SK-N-SH (cell line): Measurements from ENCODE around the gene SLC6A17. TPM values are rescaled to one million over a fixed set of nuclear protein-coding genes. Genes with fewer than 3 reads are reported as not detected.

Experiments
- CTCF ChIA-PET: fragments of 300-600, 350-600 bp; formaldehyde crosslinking; extraction: SDS; loops from one replicate; lab custom pipeline; 2021; lab: Yijun Ruan, JAX
- POLR2A ChIA-PET: fragments of 350-600 bp; sonication (Branson Sonifier 250); formaldehyde crosslinking; extraction: SDS; loops from one replicate; lab custom pipeline; 2020; ENCODE audit warnings: antibody characterized with exemption, inconsistent platforms; lab: Yijun Ruan, JAX
- DNase-seq: peaks from one replicate; pipeline ENCODE4 v3.0.0; 2012
- H2AFZ ChIP-seq: fragments of 200-600 bp; sonication (generic); 2 replicates; pipeline ENCODE4 v1.8.1; 2016; ENCODE audit warnings: antibody characterized with exemption, mild to moderate bottlenecking, low read depth
- H3F3A ChIP-seq: fragments of 200-600 bp; sonication (generic); replicated peaks from 2 replicates; pipeline ENCODE3; 2016; ENCODE audit warnings: antibody characterized with exemption, mild to moderate bottlenecking; ENCODE audit not compliant: insufficient read depth
- H3K27ac ChIP-seq, 2 experiments: fragments of 200-500 bp in 1 of 2; fragments of 200-600 bp in 1 of 2; sonication (Bioruptor generic) in 1 of 2; sonication (generic), shearing (Covaris generic) in 1 of 2; 2 replicates each; pipeline versions ENCODE4 v1.5.1 to v1.6.1; 2014 to 2016; ENCODE audit warnings: low read depth in 2 of 2, inconsistent platforms in 1 of 2, low read length in 1 of 2, mild to moderate bottlenecking in 1 of 2, mixed read lengths in 1 of 2
- H3K27me3 ChIP-seq: fragments of 200-600 bp; sonication (generic), shearing (Covaris generic); 2 replicates; pipeline ENCODE4 v1.6.1; 2016; ENCODE audit warnings: mixed run types; ENCODE audit not compliant: insufficient read depth
- H3K36me3 ChIP-seq, 2 experiments: fragments of 200-500 bp in 1 of 2; fragments of 200-600 bp in 1 of 2; sonication (Bioruptor generic) in 1 of 2; sonication (generic) in 1 of 2; replicated peaks in 1 of 2; 2 replicates each; pipeline versions ENCODE3 to v1.5.1; 2014 to 2016; ENCODE audit warnings: low read length in 1 of 2, mild to moderate bottlenecking in 1 of 2; ENCODE audit not compliant: insufficient read depth in 2 of 2, control insufficient read depth in 1 of 2
- H3K4me1 ChIP-seq, 2 experiments: fragments of 200-500 bp in 1 of 2; fragments of 200-600 bp in 1 of 2; sonication (Bioruptor generic) in 1 of 2; sonication (generic), shearing (Covaris generic) in 1 of 2; 2 replicates each; pipeline versions ENCODE4 v1.5.1 to v1.6.1; 2014 to 2016; ENCODE audit warnings: low read depth in 1 of 2, low read length in 1 of 2, mixed run types in 1 of 2; ENCODE audit not compliant: insufficient read depth in 2 of 2, control insufficient read depth in 1 of 2
- H3K4me2 ChIP-seq: fragments of 200-600 bp; sonication (generic), shearing (Covaris generic); 2 replicates; pipeline ENCODE4 v1.6.1; 2017; ENCODE audit warnings: mixed run types
- H3K4me3 ChIP-seq, 2 experiments: fragments of 200-500 bp in 1 of 2; fragments of 200-600 bp in 1 of 2; sonication (Bioruptor generic) in 1 of 2; sonication (generic), shearing (Covaris generic) in 1 of 2; 2 replicates each; pipeline versions ENCODE4 v1.5.1 to v1.8.1; 2014 to 2016; ENCODE audit warnings: low read depth in 2 of 2, inconsistent platforms in 1 of 2, low read length in 1 of 2, mild to moderate bottlenecking in 1 of 2, mixed read lengths in 1 of 2, moderate library complexity in 1 of 2
- H3K79me2 ChIP-seq: fragments of 200-600 bp; sonication (generic); 2 replicates; pipeline ENCODE4 v1.8.1; 2017; ENCODE audit warnings: mild to moderate bottlenecking; ENCODE audit not compliant: insufficient read depth
- H3K9ac ChIP-seq: fragments of 200-600 bp; sonication (generic); 2 replicates; pipeline ENCODE4 v1.6.1; 2017; ENCODE audit warnings: mixed run types
- H3K9me2 ChIP-seq: fragments of 200-600 bp; sonication (generic); 2 replicates; pipeline ENCODE4 v1.6.1; 2017; ENCODE audit warnings: mixed run types
- H3K9me3 ChIP-seq: fragments of 200-600 bp; sonication (generic); 2 replicates; pipeline ENCODE4 v1.6.1; 2017; ENCODE audit warnings: mixed run types, mild to moderate bottlenecking, moderate library complexity
- H4K20me1 ChIP-seq: fragments of 200-600 bp; sonication (generic); 2 replicates; pipeline ENCODE4 v1.6.1; 2017; ENCODE audit warnings: mild to moderate bottlenecking, mixed run types; ENCODE audit not compliant: insufficient read depth
- CHD2 ChIP-seq: fragments of 150-350 bp; IDR thresholded peaks from 2 replicates; pipeline ENCODE4 v1.6.1; 2018; ENCODE audit warnings: low read length; ENCODE audit not compliant: partially characterized antibody
- FOSL2 ChIP-seq: IDR thresholded peaks from 2 replicates; pipeline ENCODE4 v1.4.0; 2012; ENCODE audit warnings: low read depth, mild to moderate bottlenecking, moderate library complexity, borderline replicate concordance
- FOXJ3 ChIP-seq: sonication (generic); formaldehyde crosslinking; IDR thresholded peaks from 2 replicates; pipeline ENCODE4 v1.5.1; 2020; ENCODE audit warnings: mild to moderate bottlenecking, missing genetic modification reagents
- FOXM1 ChIP-seq: IDR thresholded peaks from 2 replicates; pipeline ENCODE4 v1.4.0; 2012; ENCODE audit warnings: low read depth, mild to moderate bottlenecking
- NRF1 ChIP-seq: IDR thresholded peaks from 2 replicates; pipeline ENCODE4 v1.6.1; 2012; ENCODE audit warnings: low read depth, mild to moderate bottlenecking, low read length
- POLR2AphosphoS5 ChIP-seq: IDR thresholded peaks from 2 replicates; pipeline ENCODE4 v1.6.1; 2012; ENCODE audit warnings: low read depth, low read length
- RCOR1 ChIP-seq: fragments of 150-350 bp; IDR thresholded peaks from 2 replicates; pipeline ENCODE4 v1.6.1; 2017; ENCODE audit warnings: antibody characterized with exemption, low read length
- RFX5 ChIP-seq: IDR thresholded peaks from 2 replicates; pipeline ENCODE4 v1.6.1; 2012; ENCODE audit warnings: mild to moderate bottlenecking, improper control_type of control experiment, low read length
- TCF12 ChIP-seq: IDR thresholded peaks from 2 replicates; pipeline ENCODE4 v1.4.0; 2012
- YY1 ChIP-seq: IDR thresholded peaks from 2 replicates; pipeline ENCODE4 v1.4.0; 2012; ENCODE audit warnings: low read depth, mild to moderate bottlenecking
- WGBS: methylation state at CpG from one replicate; pipeline ENCODE4 v1.1.6; 2017; ENCODE audit warnings: low lambda C conversion rate; 5-methylcytosine and 5-hydroxymethylcytosine counted together
- polyA plus RNA-seq, 3 experiments: library from polyadenylated mRNA; depleted of rRNA; stranded (reverse); fragments of >200 nt; gene quantifications; 2 replicates each; pipeline ENCODE4 v1.2.3, GENCODE V29; 2012
- TF ChIP-seq, protein P1 (sequence below): fragments of 150-350 bp; IDR thresholded peaks from 2 replicates; pipeline ENCODE4 v1.6.1; 2017; ENCODE audit warnings: antibody characterized with exemption, low read length, low read depth, borderline replicate concordance
- TF ChIP-seq, protein P2 (sequence below): IDR thresholded peaks from 2 replicates; pipeline ENCODE4 v1.4.0; 2012; ENCODE audit warnings: low read depth, borderline replicate concordance
- TF ChIP-seq, protein P3 (sequence below): IDR thresholded peaks from 2 replicates; pipeline ENCODE4 v1.4.0; 2012; ENCODE audit warnings: low read depth, borderline replicate concordance
- TF ChIP-seq, protein P4 (sequence below): IDR thresholded peaks from 2 replicates; pipeline ENCODE4 v1.4.0; 2012; ENCODE audit warnings: low read depth
- TF ChIP-seq, protein P5 (sequence below): IDR thresholded peaks from 2 replicates; pipeline ENCODE4; 2012

The SLC6A17 gene
- polyA plus RNA-seq, 1 of the 3 experiments (the other 2 are of a cell fraction): 0.67 TPM

DNA sequence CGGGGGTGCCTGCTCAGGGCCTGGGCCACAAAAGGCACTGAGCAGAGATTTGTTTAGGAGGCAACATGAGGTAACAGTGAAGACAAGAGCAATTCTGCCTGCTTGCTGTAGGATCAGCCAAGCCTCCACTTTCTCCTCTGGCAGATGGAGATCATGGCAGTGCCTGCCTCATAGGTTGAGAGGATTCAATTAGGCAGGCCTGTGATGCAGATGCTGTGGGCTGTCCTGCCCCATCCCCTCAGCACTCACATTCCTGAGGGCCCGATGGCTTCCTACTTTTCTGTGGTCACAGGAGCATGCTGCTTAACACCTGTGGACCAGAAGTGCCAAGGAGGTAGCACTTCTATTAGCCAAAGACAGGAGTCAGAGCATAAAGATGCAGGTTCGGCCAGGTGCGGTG lies 39.2 kb upstream of the SLC6A17 start:
- no peaks in the 10 kb centered on the region for H3K36me3 ChIP-seq

DNA sequence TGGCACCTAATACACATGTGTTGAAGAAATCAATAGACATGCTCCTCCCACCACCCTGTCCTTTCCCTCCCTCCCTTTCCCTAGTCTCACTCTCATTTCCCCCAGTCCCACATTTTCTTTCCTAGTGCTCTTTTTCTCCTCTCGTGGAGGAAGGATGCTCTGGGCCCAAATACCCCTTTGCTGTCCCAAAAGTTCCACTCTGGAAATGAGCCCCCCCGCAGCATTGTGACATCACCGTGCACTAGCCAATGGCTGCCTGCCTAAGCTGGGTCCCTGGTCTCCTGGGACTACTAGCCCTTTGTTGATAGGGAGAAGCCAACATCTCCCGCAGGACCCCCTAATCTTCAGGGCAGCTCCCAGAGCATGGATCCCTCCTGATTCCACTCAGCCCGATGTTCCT lies 38.2 kb upstream of the SLC6A17 start, which contains the start of gene UBL4B:
Gene UBL4B, plus strand, starts transcription at position 301 of the 400 bp plus-strand sequence. Its CDS starts 92 bp downstream, at position 393.
- Histone ChIP-seq H3K9ac (no peak within 1 kb of the TSS), H3K27ac (no peak within 1 kb of the TSS; a peak in 1 of 4 replicates), H3K27me3 (peaks cover 8% of the 10 kb centered on the region; the same call in 1 of the 2 replicates), H4K20me1 (no peaks in the 10 kb centered on the region), H3F3A (no peaks in the 10 kb centered on the region), H3K36me3 (no peaks in the 10 kb centered on the region), H3K79me2 (no peaks in the 10 kb centered on the region), H3K4me1 (peaks cover 0 to 52% of the 10 kb centered on the region in 2 experiments; a peak in 1 of 4 replicates), H2AFZ (no peak within 1 kb of the TSS), H3K9me2 (no peaks in the 10 kb centered on the region), H3K4me3 (no peak within 1 kb of the TSS), H3K9me3 (no peaks in the 10 kb centered on the region), H3K4me2 (no peak within 1 kb of the TSS)
- ChIA-PET CTCF (interaction anchor here (0.9 to 51.7 kb wide), 4 partner anchors 24 to 91 kb away, joined by 3 to 1768 read pairs (median 6); partner anchors contain the start of gene STRIP1), POLR2A (no interaction called here)
- no peak for DNase-seq
- TF ChIP-seq, protein P1, sequence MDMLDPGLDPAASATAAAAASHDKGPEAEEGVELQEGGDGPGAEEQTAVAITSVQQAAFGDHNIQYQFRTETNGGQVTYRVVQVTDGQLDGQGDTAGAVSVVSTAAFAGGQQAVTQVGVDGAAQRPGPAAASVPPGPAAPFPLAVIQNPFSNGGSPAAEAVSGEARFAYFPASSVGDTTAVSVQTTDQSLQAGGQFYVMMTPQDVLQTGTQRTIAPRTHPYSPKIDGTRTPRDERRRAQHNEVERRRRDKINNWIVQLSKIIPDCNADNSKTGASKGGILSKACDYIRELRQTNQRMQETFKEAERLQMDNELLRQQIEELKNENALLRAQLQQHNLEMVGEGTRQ: no peak
- TF ChIP-seq RFX5: no peak
- no peak for TF ChIP-seq RCOR1
- TF ChIP-seq NRF1: no peak
- TF ChIP-seq POLR2AphosphoS5: no peak
- TF ChIP-seq, protein P2, sequence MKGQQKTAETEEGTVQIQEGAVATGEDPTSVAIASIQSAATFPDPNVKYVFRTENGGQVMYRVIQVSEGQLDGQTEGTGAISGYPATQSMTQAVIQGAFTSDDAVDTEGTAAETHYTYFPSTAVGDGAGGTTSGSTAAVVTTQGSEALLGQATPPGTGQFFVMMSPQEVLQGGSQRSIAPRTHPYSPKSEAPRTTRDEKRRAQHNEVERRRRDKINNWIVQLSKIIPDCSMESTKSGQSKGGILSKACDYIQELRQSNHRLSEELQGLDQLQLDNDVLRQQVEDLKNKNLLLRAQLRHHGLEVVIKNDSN: no peak
- TF ChIP-seq FOSL2: no peak
- no peak for TF ChIP-seq TCF12
- 65% methylated on average over 5 of the region's 5 CpGs for WGBS

More for the DNA sequence above, 39.2 kb upstream of the SLC6A17 start:
- DNase-seq: peak; percentile 62
- H2AFZ ChIP-seq: no peak overlapping the region
- H3K27ac ChIP-seq: peak overlapping the region in 1 of 2 experiments; percentile 17; a peak in 1 of 4 replicates
- ChIA-PET CTCF (interaction anchor here (1.2 to 51.7 kb wide), 4 partner anchors 23 to 85 kb away, joined by 3 to 1768 read pairs (median 4); partner anchors contain the start of gene STRIP1), POLR2A (interaction anchor here (1.0 kb wide), 1 partner anchor 76 kb away, joined by 3 read pairs; no protein-coding TSS in a partner anchor)
- no peak overlapping the region for H3K4me2 ChIP-seq
- no peak overlapping the region for H3K9ac ChIP-seq
- H3F3A ChIP-seq: no peaks in the 10 kb centered on the region
- H4K20me1 ChIP-seq: no peaks in the 10 kb centered on the region
- H3K4me1 ChIP-seq: peaks cover 0 to 63% of the 10 kb centered on the region in 2 experiments; a peak in 1 of 4 replicates
- WGBS: 84% methylated on average over 4 of the region's 4 CpGs
- TF ChIP-seq RFX5 (no peak), FOXJ3 (CRISPR knock-in tag) (no peak), YY1 (no peak), FOSL2 (no peak), CHD2 (peak; percentile 39), FOXM1 (no peak), NRF1 (no peak), RCOR1 (peak; percentile 62; the same call in 1 of the 2 replicates)
- TF ChIP-seq, protein P1: no peak
- TF ChIP-seq, protein P3, sequence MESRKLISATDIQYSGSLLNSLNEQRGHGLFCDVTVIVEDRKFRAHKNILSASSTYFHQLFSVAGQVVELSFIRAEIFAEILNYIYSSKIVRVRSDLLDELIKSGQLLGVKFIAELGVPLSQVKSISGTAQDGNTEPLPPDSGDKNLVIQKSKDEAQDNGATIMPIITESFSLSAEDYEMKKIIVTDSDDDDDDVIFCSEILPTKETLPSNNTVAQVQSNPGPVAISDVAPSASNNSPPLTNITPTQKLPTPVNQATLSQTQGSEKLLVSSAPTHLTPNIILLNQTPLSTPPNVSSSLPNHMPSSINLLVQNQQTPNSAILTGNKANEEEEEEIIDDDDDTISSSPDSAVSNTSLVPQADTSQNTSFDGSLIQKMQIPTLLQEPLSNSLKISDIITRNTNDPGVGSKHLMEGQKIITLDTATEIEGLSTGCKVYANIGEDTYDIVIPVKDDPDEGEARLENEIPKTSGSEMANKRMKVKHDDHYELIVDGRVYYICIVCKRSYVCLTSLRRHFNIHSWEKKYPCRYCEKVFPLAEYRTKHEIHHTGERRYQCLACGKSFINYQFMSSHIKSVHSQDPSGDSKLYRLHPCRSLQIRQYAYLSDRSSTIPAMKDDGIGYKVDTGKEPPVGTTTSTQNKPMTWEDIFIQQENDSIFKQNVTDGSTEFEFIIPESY: no peak
- TF ChIP-seq, protein P4, sequence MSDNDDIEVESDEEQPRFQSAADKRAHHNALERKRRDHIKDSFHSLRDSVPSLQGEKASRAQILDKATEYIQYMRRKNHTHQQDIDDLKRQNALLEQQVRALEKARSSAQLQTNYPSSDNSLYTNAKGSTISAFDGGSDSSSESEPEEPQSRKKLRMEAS: no peak
- TF ChIP-seq, protein P5, sequence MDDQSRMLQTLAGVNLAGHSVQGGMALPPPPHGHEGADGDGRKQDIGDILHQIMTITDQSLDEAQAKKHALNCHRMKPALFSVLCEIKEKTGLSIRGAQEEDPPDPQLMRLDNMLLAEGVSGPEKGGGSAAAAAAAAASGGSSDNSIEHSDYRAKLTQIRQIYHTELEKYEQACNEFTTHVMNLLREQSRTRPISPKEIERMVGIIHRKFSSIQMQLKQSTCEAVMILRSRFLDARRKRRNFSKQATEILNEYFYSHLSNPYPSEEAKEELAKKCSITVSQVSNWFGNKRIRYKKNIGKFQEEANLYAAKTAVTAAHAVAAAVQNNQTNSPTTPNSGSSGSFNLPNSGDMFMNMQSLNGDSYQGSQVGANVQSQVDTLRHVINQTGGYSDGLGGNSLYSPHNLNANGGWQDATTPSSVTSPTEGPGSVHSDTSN: no peak
- no peaks in the 10 kb centered on the region for H3K79me2 ChIP-seq
- H3K9me2 ChIP-seq: no peaks in the 10 kb centered on the region
- H3K4me3 ChIP-seq: no peak overlapping the region
- peaks cover 8% of the 10 kb centered on the region; the same call in 1 of the 2 replicates for H3K27me3 ChIP-seq
- no peaks in the 10 kb centered on the region for H3K9me3 ChIP-seq
